Measurements from ENCODE around the gene TMEM239.

TMEM239 gene

GRCh38 chr20:2851086-2851485 is 34.9 kb downstream of the TMEM239 start:
- DNase-seq = no peak

- DNase-seq = no peak
Measured at GRCh38 chr20:2858591-2858990, 42.4 kb downstream of the TMEM239 start.

- no peak for DNase-seq
Measured at GRCh38 chr20:2859330-2860121, 43.4 kb downstream of the TMEM239 start.

- no peak for DNase-seq
Measured at GRCh38 chr20:2864626-2865025, 48.5 kb downstream of the TMEM239 start.

GRCh38 chr20:2865101-2865500 is 48.9 kb downstream of the TMEM239 start:
- no peak for DNase-seq

GRCh38 chr20:2865630-2866029 is 49.5 kb downstream of the TMEM239 start:
- DNase-seq = peak; percentile 51

- no peak for DNase-seq
Measured at GRCh38 chr20:2866236-2866635, 50.1 kb downstream of the TMEM239 start.

GRCh38 chr20:2867081-2867864 is 51.1 kb downstream of the TMEM239 start:
- DNase-seq = no peak

Measured in stimulated activated CD4-positive, alpha-beta T cell treated with anti-CD3 and anti-CD28 coated beads, Interleukin-4, amount 100 ng/mL, for 1 hour (primary cell).